ENCODE data around the gene SPPL2B. TPM values are rescaled to one million over a fixed set of nuclear protein-coding genes. Genes with fewer than 3 reads are reported as not detected.

The SPPL2B gene
- total RNA-seq, 1 experiment from 2014 or later = 14.3 TPM

- Histone ChIP-seq H3K36me3 (peaks cover 9% of the 10 kb centered on the region), H3K9me3 (replicated peaks) (no peaks in the 10 kb centered on the region), H3K4me3 (no peak overlapping the region), H3K4me1 (peaks cover 1% of the 10 kb centered on the region; the same call in 1 of the 2 replicates), H3K27me3 (no peaks in the 10 kb centered on the region), H3K27ac (no peak overlapping the region)
- DNase-seq = no peak
Observed at GRCh38 chr19:2324220-2324948, 4.1 kb upstream of the SPPL2B start.

DNA sequence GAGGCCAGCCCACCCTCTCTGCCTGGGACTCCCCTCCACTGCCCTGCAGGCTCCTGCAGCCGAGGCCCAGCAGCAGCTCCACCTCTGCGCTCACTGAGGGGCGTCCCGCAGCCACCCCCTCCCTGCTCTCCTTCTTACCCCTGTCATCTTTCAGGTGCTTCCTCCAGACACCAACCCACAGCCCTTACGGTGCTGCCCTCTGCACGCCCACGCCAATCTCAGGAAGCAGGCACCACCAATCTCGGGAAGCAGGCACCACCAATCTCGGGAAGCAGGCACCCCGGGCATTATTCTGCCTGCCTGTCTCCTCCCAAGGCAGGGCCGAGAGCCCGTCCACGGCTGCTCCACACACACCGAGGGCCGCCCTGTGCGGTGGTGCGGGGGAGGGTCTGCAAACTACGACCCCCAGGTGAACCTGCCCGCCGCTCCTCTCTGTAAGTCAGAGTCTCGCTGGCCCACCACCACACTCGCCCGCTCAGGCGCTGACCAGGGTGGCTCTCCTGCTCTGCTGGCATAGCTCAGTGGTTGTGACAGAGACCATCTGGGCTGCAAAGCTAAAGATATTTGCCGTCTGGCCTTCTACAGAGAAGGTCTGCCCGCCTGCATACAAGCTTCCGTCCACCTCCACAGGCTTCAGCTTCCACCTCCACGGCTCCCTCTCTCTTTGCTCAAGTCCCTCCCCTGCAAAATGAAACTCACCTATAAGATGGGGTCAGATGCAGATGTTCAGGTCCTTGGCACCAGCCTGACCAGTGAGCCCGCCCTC lies 3.0 kb upstream of the SPPL2B start:
- no peak overlapping the region for H3K27ac ChIP-seq
- H3K36me3 ChIP-seq = peaks cover 9% of the 10 kb centered on the region
- H3K27me3 ChIP-seq = no peaks in the 10 kb centered on the region
- no peak overlapping the region for H3K4me3 ChIP-seq
- H3K9me3 ChIP-seq (replicated peaks) = no peaks in the 10 kb centered on the region
- no peak for DNase-seq
- H3K4me1 ChIP-seq = peaks cover 8% of the 10 kb centered on the region

- H3K4me3 ChIP-seq = no peak overlapping the region
- no peak for DNase-seq
- peaks cover 22% of the 10 kb centered on the region for H3K4me1 ChIP-seq
- peaks cover 9% of the 10 kb centered on the region for H3K36me3 ChIP-seq
- no peaks in the 10 kb centered on the region for H3K27me3 ChIP-seq
- H3K27ac ChIP-seq = peak overlapping the region; percentile 51; the same call in 1 of the 2 replicates
- H3K9me3 ChIP-seq (replicated peaks) = no peaks in the 10 kb centered on the region
Observed at GRCh38 chr19:2326699-2327360, 1.7 kb upstream of the SPPL2B start.

- peak overlapping the region; percentile 90 for H3K4me3 ChIP-seq
- peak; percentile 44 to 52 for DNase-seq
- H3K36me3 ChIP-seq = peaks cover 7% of the 10 kb centered on the region
- no peaks in the 10 kb centered on the region for H3K9me3 ChIP-seq (replicated peaks)
- no peaks in the 10 kb centered on the region for H3K27me3 ChIP-seq
- peaks cover 30% of the 10 kb centered on the region for H3K4me1 ChIP-seq
- peak overlapping the region; percentile 51 for H3K27ac ChIP-seq
Observed at GRCh38 chr19:2327773-2328400, 597 bp upstream of the SPPL2B start.

- Histone ChIP-seq H3K27ac (peak overlapping the region; percentile 51; the same call in 1 of the 2 replicates), H3K4me3 (peak overlapping the region; percentile 90), H3K4me1 (peaks cover 34% of the 10 kb centered on the region), H3K27me3 (no peaks in the 10 kb centered on the region), H3K9me3 (replicated peaks) (no peaks in the 10 kb centered on the region), H3K36me3 (peaks cover 7% of the 10 kb centered on the region)
- no peak for DNase-seq
Observed at GRCh38 chr19:2329149-2329478, 630 bp downstream of the SPPL2B start.

DNA sequence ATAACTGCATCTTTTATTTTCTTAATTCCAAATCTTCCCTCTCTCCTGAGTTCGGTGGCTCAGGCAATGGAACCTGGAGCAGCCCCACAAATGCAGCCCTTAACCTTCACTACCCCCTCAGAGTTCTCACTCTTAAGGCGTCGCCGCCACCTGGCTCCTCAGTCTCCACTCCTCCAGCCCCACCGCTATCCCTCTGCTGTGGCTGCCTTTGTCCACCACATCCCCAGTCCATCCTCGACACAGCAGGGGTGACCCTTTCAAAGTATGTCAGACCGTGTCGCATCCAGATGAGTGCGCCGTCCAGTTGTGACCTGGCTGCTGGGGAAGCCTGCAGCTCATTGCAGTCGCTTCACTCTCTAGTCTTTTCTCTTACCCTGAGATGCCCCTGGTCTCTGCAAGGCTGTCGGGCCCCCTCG lies 1.0 kb downstream of the SPPL2B start:
- H3K4me1 ChIP-seq = peaks cover 34% of the 10 kb centered on the region
- H3K4me3 ChIP-seq = peak overlapping the region; percentile 90
- no peaks in the 10 kb centered on the region for H3K27me3 ChIP-seq
- H3K27ac ChIP-seq = no peak overlapping the region
- no peak for DNase-seq
- H3K9me3 ChIP-seq (replicated peaks) = no peaks in the 10 kb centered on the region
- H3K36me3 ChIP-seq = peaks cover 7% of the 10 kb centered on the region

- Histone ChIP-seq H3K4me3 (no peak overlapping the region), H3K4me1 (peaks cover 34% of the 10 kb centered on the region), H3K9me3 (replicated peaks) (no peaks in the 10 kb centered on the region), H3K36me3 (peaks cover 4% of the 10 kb centered on the region), H3K27me3 (no peaks in the 10 kb centered on the region), H3K27ac (no peak overlapping the region)
- no peak for DNase-seq
Observed at GRCh38 chr19:2330255-2330631, 1.8 kb downstream of the SPPL2B start.

GRCh38 chr19:2330632-2331284 lies 2.3 kb downstream of the SPPL2B start:
- Histone ChIP-seq H3K4me1 (peaks cover 34% of the 10 kb centered on the region), H3K4me3 (no peak overlapping the region), H3K9me3 (replicated peaks) (no peaks in the 10 kb centered on the region), H3K27me3 (no peaks in the 10 kb centered on the region), H3K27ac (no peak overlapping the region), H3K36me3 (peaks cover 4% of the 10 kb centered on the region)
- peak; percentile 72 to 81 for DNase-seq

- no peaks in the 10 kb centered on the region for H3K9me3 ChIP-seq (replicated peaks)
- no peak overlapping the region for H3K4me3 ChIP-seq
- H3K36me3 ChIP-seq = no peaks in the 10 kb centered on the region
- no peak for DNase-seq
- H3K27ac ChIP-seq = no peak overlapping the region
- no peaks in the 10 kb centered on the region for H3K27me3 ChIP-seq
- peaks cover 34% of the 10 kb centered on the region for H3K4me1 ChIP-seq
Observed at GRCh38 chr19:2331601-2332246, 3.2 kb downstream of the SPPL2B start.

DNA sequence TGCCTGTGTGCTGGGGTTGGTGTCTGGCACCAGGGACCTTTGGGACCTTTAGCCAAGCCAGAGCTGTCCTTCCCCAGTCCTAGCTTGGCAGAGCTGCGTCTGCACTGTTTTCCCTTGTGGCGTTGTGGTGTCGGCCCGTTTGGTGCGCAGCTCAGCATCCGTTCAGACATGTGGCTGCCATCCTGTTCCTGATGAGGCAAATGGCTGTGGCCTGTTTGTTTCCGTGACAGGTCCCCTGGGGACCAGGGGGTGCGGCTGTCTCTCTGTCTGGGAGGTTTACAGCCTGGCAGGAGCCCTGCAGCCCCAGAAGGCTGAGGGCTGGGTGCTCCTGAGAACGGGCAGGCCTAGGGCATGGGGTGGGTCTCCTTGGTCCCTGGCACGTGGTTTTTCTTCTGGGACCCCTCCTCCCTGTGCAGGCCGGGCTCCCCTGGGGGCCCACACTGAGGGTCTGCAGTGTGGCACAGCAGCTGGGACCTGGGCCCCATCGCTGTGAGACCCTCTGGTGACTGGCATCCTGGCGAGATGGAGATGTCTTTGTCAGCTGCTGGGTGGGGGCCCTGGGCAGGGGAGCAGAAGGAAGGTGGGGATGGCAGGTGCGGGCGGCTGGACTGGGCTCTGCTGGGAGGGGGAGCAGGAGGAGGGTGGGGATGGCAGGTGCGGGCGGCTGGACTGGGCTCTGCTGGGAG lies 4.0 kb downstream of the SPPL2B start:
- Histone ChIP-seq H3K27ac (no peak overlapping the region), H3K9me3 (replicated peaks) (no peaks in the 10 kb centered on the region), H3K27me3 (no peaks in the 10 kb centered on the region), H3K4me3 (no peak overlapping the region), H3K36me3 (no peaks in the 10 kb centered on the region), H3K4me1 (peaks cover 34% of the 10 kb centered on the region)
- peak in 1 of 2 experiments; percentile 37 for DNase-seq

DNA sequence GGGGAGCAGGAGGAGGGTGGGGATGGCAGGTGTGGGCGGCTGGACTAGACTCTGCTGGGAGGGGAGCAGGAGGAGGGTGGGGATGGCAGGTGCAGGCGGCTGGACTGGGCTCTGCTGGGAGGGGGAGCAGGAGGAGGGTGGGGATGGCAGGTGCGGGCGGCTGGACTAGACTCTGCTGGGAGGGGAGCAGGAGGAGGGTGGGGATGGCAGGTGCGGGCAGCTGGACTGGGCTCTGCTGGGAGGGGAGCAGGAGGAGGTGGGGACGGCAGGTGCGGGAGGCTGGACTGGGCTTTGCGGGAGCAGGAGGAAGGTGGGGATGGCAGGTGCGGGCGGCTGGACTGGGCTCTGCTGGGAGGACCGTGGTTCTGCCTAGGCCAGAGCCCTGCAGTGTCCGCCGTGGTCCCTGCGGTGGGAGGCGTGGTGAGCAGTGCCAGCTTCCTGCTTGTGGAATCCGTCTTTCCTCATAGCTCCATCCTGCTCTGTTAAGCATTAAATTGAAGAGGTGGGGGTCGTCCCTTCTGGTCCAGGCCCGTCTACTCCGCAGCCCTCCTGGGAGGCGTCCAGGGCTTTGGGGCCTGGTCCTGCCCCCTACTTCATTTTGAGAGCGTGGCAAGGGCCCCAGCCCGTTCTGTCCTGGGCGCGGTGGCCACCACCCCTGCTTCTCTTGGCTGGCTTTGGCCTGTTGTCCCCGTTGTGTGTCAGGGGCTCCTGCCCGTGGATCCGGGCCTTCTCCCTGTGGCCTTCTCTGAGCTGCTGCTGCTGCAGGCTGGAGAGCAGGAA lies 4.7 kb downstream of the SPPL2B start:
- Histone ChIP-seq H3K27ac (no peak overlapping the region), H3K4me3 (no peak overlapping the region), H3K4me1 (peaks cover 34% of the 10 kb centered on the region), H3K36me3 (no peaks in the 10 kb centered on the region), H3K27me3 (no peaks in the 10 kb centered on the region), H3K9me3 (replicated peaks) (no peaks in the 10 kb centered on the region)
- peak; percentile 52 to 58 for DNase-seq

DNA sequence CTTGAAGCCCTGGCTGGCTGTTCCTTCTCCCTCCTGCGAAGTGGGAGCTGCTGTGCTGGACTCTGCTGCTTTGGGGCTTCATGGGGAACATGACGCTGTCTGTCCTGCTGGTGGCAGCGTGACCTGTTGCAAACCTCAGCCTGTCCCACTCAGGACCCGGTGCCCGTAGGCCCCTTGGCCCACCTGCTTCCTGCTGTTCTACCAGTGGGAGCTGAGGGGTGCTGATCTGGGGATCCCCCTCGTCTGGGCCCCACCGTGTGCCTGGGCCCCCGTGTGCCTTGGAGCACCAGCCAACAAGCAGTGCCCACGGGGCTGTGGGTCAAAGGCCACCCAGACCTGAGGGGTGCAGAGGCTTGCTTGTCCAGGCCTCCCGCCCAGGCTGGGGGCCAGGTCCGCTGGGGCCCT lies 5.3 kb downstream of the SPPL2B start:
- H3K27ac ChIP-seq = no peak overlapping the region
- peaks cover 34% of the 10 kb centered on the region for H3K4me1 ChIP-seq
- no peak overlapping the region for H3K4me3 ChIP-seq
- H3K36me3 ChIP-seq = no peaks in the 10 kb centered on the region
- no peaks in the 10 kb centered on the region for H3K27me3 ChIP-seq
- no peaks in the 10 kb centered on the region for H3K9me3 ChIP-seq (replicated peaks)
- DNase-seq = peak in 1 of 2 experiments; percentile 26

- DNase-seq = no peak
- Histone ChIP-seq H3K4me1 (peaks cover 33% of the 10 kb centered on the region), H3K27me3 (no peaks in the 10 kb centered on the region), H3K36me3 (no peaks in the 10 kb centered on the region), H3K9me3 (replicated peaks) (no peaks in the 10 kb centered on the region), H3K27ac (no peak overlapping the region), H3K4me3 (no peak overlapping the region)
Observed at GRCh38 chr19:2334426-2334825, 5.9 kb downstream of the SPPL2B start.
